Ammon's horn (tissue), 1 donor: Measurements from ENCODE around the gene TUBB4B.
"Not testable (repeated sequence)": the region's sequence is repeated elsewhere in the genome, so short reads cannot be mapped to it uniquely, and the experiment has no call there.

Experiments
- DNase-seq: peaks from one replicate; pipeline ENCODE4 v3.0.0-alpha.2; 2016; ENCODE audit warnings: low spot score

TUBB4B gene

GRCh38 chr9:137251490-137252268, 10.6 kb downstream of the TUBB4B start:
- no peak for DNase-seq

GRCh38 chr9:137252555-137253506, 11.7 kb downstream of the TUBB4B start:
- DNase-seq = no peak

DNA sequence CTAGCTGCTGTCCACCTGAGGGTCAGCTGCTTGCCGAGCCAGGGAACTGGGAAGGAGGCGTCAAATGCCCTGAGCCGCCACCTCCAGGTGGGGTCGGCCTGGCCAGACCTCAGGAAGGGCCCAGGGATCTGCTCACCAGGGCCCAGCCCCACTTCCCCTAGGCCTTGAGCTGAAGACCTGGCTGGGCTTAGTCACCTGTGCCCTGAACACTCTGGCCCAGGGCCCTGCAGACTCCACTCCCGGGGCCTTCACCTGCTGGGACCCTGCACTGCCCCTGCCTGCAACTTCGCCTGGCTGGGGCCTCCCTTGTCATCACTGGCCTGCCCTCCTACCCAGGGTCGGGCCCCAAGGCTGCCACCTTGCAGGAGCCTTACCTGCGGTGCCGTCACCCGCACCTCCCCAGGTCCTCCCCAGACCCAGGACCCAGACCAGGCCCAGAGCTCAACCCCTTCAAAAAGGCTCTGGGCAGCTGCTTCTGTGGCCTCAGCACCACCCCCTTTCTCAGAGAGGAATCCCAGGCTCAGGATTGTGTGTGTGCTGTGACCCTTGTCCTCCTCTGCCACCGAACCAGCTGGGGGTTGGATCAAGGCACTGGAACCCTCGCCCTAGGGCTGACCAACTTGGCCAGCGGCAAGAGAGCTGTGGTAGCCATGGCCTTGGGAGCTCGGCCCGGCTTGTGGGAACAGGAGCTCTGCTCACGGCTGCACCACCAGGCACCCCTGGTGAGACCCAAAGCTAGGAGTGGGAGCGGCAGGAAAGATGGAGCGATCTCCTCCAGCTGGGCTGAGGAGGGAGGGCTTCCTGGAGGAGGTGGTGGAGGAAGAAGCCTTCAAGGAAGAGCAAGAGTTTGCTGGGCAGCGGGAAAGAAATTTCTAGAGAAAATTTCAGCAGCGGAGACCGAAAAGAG, 12.9 kb downstream of the TUBB4B start:
- no peak for DNase-seq

- peak; percentile 89 for DNase-seq
Measured at GRCh38 chr9:137254624-137255447, 13.7 kb downstream of the TUBB4B start, which contains the start of gene NELFB. Gene NELFB, plus strand, starts transcription at chr9:137255327.

DNA sequence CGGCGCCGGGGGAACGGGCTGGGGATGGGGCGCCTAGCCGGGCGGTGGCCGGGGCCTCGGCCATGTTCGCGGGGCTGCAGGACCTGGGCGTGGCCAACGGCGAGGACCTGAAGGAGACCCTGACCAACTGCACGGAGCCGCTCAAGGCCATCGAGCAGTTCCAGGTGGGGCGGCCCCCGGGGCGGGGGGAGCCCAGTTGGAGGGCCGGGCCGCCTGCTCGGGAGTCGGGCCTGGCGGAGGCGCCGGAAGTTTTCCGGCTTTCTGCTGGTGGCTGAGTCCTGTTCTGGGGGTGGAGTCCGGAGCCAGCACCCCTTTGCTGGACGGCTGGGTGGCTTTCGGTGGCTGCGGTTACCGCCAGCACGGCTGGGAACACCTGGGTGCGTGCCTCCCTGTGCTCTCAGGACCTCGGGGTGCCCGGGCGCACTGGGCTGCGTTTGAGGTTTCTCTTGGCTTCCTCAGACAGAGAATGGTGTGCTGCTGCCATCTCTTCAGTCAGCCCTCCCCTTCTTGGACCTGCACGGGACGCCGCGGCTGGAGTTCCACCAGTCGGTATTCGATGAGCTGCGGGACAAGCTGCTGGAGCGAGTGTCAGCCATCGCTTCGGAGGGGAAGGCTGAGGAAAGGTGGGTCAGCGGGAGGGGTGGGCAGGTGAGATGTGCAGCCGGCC, 14.5 kb downstream of the TUBB4B start:
- DNase-seq = no peak

GRCh38 chr9:137256362-137256761, 15.3 kb downstream of the TUBB4B start:
- no peak for DNase-seq

- no peak for DNase-seq
Measured at GRCh38 chr9:137256856-137257255, 15.8 kb downstream of the TUBB4B start.

DNA sequence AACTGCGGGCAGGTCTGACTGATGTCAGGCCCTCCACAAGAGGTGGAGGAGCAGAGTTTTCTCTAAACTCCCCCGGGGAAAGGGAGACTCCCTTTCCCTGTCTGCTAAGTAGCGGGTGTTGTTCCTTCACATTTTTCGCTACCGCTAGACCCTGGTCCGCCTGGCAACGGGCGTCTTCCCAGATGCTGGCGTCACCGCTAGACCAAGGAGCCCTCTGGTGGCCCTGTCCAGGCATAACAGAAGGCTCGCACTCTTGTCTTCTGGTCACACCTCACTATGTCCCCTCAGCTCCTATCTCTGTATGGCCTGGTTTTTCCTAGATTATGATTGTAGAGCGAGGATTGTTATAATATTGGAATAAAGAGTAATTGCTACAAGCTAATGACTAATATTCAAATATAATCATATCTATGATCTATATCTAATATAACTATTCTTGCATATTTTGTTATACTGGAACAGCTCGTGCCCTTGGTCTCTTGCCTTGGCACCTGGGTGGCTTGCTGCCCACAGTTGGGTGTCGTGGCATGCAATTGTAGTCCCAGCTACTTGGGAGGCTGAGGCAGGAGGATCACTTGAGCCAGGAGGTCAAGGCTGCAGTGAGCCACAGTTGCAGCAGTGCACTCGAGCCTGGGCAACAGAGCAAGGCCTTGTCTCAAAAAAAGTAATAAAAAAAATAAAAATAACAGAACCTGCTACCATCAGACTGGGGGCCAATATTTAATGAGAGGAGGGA, 21.3 kb downstream of the TUBB4B start:
- not testable (repeated sequence) for DNase-seq

DNA sequence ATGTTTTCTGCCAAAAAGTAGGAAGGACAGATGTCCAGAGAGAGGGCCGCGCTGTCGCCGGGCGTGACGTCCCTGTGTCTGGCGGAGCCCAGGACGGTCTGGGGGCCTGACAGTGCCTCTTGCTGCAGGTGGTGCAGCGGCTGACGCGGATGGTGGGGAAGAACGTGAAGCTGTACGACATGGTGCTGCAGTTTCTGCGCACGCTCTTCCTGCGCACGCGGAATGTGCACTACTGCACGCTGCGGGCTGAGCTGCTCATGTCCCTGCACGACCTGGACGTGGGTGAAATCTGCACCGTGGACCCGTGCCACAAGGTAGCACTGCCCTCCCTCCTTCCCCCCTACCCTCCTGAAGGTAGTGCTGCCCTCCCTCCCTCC, 21.8 kb downstream of the TUBB4B start:
- DNase-seq = no peak

- no peak for DNase-seq
Measured at GRCh38 chr9:137263506-137263905, 22.4 kb downstream of the TUBB4B start.

- DNase-seq = no peak
Measured at GRCh38 chr9:137264067-137264466, 23.0 kb downstream of the TUBB4B start.

DNA sequence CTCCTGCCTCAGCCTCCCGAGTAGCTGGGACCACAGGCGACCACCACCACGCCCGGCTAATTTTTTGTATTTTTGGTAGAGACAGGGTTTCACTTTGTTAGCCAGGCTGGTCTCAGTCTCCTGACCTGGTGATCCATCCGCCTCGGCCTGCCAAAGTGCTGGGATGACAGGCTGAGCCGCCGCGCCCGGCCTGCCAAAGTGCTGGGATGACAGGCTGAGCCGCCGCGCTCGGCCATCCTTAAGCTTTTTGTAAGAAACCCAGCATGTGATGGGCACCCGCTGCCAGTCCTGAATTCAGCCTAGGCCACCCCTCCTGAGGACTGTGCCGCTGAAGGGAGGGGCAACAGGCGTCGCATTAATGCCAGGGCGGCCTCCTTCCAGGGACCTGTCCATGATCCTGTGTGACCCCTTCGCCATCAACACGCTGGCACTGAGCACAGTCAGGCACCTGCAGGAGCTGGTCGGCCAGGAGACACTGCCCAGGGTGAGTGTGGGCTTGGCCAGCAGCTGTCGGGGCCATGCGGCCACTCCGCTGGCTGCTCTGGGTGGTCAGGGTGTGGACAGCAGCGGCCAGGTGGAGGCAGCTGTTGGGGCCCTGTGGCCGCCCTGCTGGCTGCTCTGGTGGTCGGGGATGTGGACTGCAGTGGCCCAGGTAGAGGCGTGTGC, 24.5 kb downstream of the TUBB4B start:
- DNase-seq = no peak

DNA sequence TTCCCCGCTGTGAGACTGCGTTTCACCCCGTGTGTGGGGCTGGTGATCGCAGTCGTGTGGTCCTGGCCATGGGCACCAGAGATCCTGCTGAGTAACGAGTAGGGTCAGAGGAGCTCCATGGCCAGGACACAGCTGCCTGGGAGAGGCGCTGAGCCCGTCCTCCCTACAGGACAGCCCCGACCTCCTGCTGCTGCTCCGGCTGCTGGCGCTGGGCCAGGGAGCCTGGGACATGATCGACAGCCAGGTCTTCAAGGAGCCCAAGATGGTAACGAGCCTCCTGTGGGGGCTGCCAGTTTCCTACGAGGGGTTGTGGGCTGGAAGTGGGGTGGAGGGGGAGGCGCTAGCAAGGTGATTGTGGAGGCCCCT, 25.1 kb downstream of the TUBB4B start:
- DNase-seq = no peak

GRCh38 chr9:137266585-137267453, 25.7 kb downstream of the TUBB4B start:
- DNase-seq = no peak

DNA sequence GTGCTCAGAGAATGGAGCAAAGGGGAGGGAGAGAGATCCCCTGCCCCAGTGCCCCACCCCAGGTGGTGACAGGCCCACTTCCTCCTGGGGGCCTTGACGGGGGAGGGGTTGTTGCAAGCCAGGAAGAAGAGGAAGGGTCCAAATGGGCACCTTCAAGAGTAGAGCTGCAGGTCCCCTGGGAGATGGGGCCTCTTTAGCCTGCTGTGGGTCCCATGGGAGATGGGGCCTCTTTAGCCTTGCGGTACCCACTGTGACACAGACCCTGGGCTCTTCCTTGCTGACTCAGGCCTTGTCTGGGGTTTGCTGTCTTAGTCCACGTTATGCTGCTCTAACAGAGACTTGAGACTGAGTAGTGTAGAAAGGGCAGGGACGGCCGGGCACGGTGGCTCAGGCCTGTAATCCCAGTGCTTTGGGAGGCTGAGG, 26.9 kb downstream of the TUBB4B start:
- DNase-seq = no peak

DNA sequence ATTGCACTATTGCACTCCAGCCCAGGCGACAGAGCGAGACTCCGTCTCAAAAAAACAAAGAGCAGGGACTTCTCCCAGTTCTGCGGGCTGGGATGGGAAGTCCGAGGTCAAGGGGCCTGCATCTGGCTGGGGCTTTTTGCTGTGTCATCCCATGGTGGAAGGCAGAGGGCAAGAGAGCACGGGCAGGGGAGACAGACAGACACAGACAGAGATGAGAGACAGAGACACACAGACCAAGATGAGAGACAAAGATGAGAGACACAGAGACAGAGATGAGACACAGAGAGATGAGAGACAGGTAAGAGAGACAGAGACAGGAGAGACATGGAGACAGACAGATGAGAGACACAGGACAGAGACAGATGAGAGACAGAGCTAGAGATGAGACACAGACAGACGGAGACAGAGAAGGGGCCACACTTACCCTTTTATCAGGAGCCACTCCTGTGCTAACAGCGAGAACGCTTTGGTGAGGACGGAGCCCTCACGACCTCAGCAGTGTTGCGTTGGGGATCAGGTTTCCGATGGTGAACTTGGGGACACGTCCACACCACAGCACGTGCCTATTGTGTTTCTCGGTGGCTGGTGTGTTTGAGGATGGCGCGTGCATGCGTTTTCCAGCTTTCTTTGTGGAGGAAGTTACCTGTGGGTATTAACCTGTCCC, 27.6 kb downstream of the TUBB4B start:
- no peak for DNase-seq

- no peak for DNase-seq
Measured at GRCh38 chr9:137269231-137269772, 28.2 kb downstream of the TUBB4B start.
